ENCODE results near the gene C1orf105. TPM values are rescaled to one million over a fixed set of nuclear protein-coding genes. Genes with fewer than 3 reads are reported as not detected.

The C1orf105 gene
- total RNA-seq, 6 donors from 2014 or later, result not detected

DNA sequence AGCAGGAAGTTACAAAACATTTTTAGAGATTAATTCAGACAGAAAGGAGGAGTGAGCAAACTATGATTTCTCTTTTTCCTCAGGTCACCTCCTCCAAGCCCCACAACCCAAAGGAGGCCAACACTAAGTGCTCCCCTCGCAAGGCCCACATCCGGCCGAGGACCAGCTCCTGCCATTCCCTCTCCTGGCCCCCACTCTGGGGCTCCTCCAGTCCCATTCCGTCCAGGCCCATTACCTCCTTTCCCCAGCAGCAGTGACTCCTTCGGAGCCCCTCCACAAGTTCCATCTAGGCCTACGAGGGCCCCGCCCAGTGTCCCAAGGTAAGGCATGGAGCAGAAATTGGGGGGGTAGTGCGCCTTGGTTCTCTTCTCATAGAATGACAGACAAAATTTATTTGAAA is 32.0 kb upstream of the C1orf105 start:
- Histone ChIP-seq H3K27ac (no peak overlapping the region), H3K4me1 (peaks cover 0 to 9% (median 2%) of the 10 kb centered on the region in 4 donors), H3K9me3 (no peaks in the 10 kb centered on the region), H3K27me3 (no peaks in the 10 kb centered on the region), H3K36me3 (peaks cover 0 to 3% (median 1%) of the 10 kb centered on the region in 4 donors), H3K4me3 (no peak overlapping the region)
- no peak for ATAC-seq (ENCODE audit: low FRiP score in 2 of 2)
- DNase-seq, result peak in 1 of 2 donors; percentile 33
- TF ChIP-seq EP300 (IDR thresholded peaks at IDR 0.05), result no peak
- TF ChIP-seq POLR2AphosphoS5 (IDR thresholded peaks at IDR 0.05), result no peak
- TF ChIP-seq, protein P1, sequence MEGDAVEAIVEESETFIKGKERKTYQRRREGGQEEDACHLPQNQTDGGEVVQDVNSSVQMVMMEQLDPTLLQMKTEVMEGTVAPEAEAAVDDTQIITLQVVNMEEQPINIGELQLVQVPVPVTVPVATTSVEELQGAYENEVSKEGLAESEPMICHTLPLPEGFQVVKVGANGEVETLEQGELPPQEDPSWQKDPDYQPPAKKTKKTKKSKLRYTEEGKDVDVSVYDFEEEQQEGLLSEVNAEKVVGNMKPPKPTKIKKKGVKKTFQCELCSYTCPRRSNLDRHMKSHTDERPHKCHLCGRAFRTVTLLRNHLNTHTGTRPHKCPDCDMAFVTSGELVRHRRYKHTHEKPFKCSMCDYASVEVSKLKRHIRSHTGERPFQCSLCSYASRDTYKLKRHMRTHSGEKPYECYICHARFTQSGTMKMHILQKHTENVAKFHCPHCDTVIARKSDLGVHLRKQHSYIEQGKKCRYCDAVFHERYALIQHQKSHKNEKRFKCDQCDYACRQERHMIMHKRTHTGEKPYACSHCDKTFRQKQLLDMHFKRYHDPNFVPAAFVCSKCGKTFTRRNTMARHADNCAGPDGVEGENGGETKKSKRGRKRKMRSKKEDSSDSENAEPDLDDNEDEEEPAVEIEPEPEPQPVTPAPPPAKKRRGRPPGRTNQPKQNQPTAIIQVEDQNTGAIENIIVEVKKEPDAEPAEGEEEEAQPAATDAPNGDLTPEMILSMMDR (IDR thresholded peaks at IDR 0.05), result no peak
- no peak for TF ChIP-seq POLR2A (IDR thresholded peaks at IDR 0.05)
- 96 to 97% methylated on average over 8 of the region's 8 CpGs for WGBS, 2 donors

DNA sequence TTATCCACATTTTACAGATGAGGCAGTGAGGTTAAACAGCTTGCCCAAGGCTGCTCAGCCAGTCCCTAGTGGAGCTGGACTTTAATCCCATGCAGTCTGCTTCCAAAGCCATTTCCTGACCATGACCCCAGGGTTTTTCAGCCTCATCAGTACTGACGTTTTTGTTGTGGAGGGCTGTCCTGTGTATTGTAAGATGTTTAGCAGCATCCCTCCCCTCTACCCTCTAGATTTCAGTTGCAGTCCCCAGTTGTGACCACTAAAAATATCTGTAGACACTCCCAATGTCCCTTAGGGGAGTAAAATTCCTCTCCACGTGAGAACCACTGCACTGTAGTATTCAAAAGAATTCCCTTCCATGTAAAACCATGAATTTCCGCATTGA is 30.2 kb upstream of the C1orf105 start:
- H3K27ac ChIP-seq, result peak overlapping the region in 3 of 4 donors; percentile 44 to 55 (median 51)
- WGBS, 2 donors, result 45 to 65% methylated on average over 2 to 3 of the region's 3 CpGs
- H3K4me1 ChIP-seq, result peaks cover 0 to 19% (median 14%) of the 10 kb centered on the region in 4 donors
- H3K4me3 ChIP-seq, result no peak overlapping the region
- TF ChIP-seq, protein P1 (IDR thresholded peaks at IDR 0.05), result no peak
- TF ChIP-seq EP300 (IDR thresholded peaks at IDR 0.05) (no peak), POLR2AphosphoS5 (IDR thresholded peaks at IDR 0.05) (no peak), POLR2A (IDR thresholded peaks at IDR 0.05) (no peak)
- no peaks in the 10 kb centered on the region for H3K27me3 ChIP-seq
- no peaks in the 10 kb centered on the region for H3K9me3 ChIP-seq
- peaks cover 0 to 3% (median 1%) of the 10 kb centered on the region in 4 donors for H3K36me3 ChIP-seq
- DNase-seq (no peak), ATAC-seq (ENCODE audit: low FRiP score in 2 of 2) (no peak)

DNA sequence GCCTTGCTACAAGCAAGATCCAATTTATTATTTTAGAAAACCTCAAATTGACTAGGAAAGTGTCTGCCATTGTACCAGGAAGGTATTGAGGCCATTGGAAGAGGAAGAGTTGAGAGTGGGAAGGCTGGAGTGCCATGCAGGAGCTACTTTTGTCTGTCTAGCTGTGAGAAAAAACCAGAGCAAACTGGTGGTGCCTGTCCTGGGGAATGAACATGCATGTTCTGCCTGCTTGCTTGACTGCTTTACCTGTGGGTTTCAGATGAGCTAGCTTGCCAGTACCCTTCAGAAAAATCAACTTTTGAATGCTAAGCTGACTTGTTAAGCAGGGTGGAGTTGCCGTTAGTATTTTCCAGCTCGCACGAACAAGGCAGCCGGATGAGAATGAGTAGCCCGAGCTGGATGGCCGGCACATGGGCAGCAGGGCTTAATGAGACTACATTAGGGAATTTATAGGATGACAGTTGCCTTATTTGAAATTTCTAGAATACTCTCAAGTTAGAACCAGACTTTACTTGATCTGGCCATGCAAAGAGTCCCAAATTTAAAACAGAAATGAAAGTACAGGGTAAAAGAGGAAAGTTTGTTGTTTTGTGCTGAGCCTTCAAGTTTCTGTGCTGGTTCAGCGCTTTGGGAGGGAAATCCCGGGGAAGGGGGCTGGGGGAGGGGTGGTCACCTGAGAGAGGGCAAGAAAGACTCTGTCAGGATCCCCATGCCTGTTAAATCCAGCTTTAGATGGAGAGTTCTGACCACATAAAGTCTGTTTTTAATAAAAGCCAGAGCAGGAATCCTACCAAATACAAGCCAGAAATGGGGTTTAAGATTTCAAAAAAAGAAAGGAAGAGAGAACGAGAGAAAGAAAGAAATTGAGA is 29.6 kb upstream of the C1orf105 start:
- WGBS, 2 donors, result 59 to 60% methylated on average over 9 of the region's 9 CpGs
- ATAC-seq (ENCODE audit: low FRiP score in 2 of 2) (peak in 1 of 2 donors; percentile 52), DNase-seq (peak in 1 of 2 donors; percentile 44)
- Histone ChIP-seq H3K4me1 (peaks cover 0 to 19% (median 14%) of the 10 kb centered on the region in 4 donors), H3K27ac (peak overlapping the region; percentile 11 to 55 (median 48)), H3K27me3 (no peaks in the 10 kb centered on the region), H3K9me3 (no peaks in the 10 kb centered on the region), H3K36me3 (peaks cover 0 to 3% (median 1%) of the 10 kb centered on the region in 4 donors), H3K4me3 (no peak overlapping the region)
- TF ChIP-seq EP300 (IDR thresholded peaks at IDR 0.05), result no peak
- TF ChIP-seq POLR2A (IDR thresholded peaks at IDR 0.05), result no peak
- no peak for TF ChIP-seq POLR2AphosphoS5 (IDR thresholded peaks at IDR 0.05)
- TF ChIP-seq, protein P1 (IDR thresholded peaks at IDR 0.05), result no peak

DNA sequence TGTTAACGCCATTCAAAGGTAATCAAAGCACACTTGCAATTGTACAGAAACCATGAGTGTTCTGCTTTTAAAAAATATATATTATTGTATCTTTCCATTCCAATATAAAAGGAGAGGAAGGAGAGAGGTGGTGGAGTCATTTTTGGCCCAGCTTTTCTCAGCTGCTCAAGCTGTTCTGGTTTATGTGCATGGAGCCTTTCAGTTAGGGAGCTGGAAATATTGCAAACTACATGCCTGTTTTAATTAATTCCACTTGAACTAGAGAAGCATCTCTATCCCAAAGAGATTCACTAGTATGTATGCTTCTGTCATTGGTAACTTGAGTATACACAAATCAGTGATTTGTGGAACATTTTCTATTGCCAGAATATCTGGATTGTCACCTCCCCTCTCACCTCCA is 28.5 kb upstream of the C1orf105 start:
- Histone ChIP-seq H3K36me3 (peaks cover 0 to 3% (median under 1%) of the 10 kb centered on the region in 4 donors), H3K9me3 (no peaks in the 10 kb centered on the region), H3K4me3 (no peak overlapping the region), H3K27me3 (no peaks in the 10 kb centered on the region), H3K4me1 (peaks cover 0 to 19% (median 14%) of the 10 kb centered on the region in 4 donors), H3K27ac (no peak overlapping the region)
- WGBS, 2 donors, result 94 to 96% methylated on average over 1 of the region's 1 CpG
- ATAC-seq (ENCODE audit: low FRiP score in 2 of 2) (no peak), DNase-seq (no peak)
- TF ChIP-seq POLR2A (IDR thresholded peaks at IDR 0.05) (no peak), EP300 (IDR thresholded peaks at IDR 0.05) (no peak), POLR2AphosphoS5 (IDR thresholded peaks at IDR 0.05) (no peak)
- TF ChIP-seq, protein P1 (IDR thresholded peaks at IDR 0.05), result no peak

All from upper lobe of left lung (tissue), 6 donors.